K562 (cell line): ENCODE results near the gene PTPN5. TPM values are rescaled to one million over a fixed set of nuclear protein-coding genes. Genes with fewer than 3 reads are reported as not detected.

Source experiments
- ARNT ChIP-seq, 2 experiments: fragments of 450-650 bp; IDR thresholded peaks; 2 replicates each; pipeline ENCODE4 v1.6.1; 2016; ENCODE audit warnings: mild to moderate bottlenecking in 1 of 2
- CC2D1A ChIP-seq: fragments of 450-650 bp; IDR thresholded peaks from 2 replicates; pipeline ENCODE4 v1.6.1; 2017; ENCODE audit warnings: mild to moderate bottlenecking
- HMG20B ChIP-seq: fragments of 250-450 bp; sonication (Bioruptor Pico); IDR thresholded peaks from 2 replicates; pipeline ENCODE4 v1.5.0; 2021; ENCODE audit warnings: mild to moderate bottlenecking
- NCOA2 ChIP-seq, 2 experiments: fragments of 450-650 bp; IDR thresholded peaks; 2 replicates each; pipeline ENCODE4 v1.6.1; 2018; ENCODE audit warnings: mild to moderate bottlenecking in 2 of 2, moderate library complexity in 1 of 2; ENCODE audit not compliant: partially characterized antibody in 2 of 2
- NCOA4 ChIP-seq: fragments of 450-650 bp; IDR thresholded peaks from 2 replicates; pipeline ENCODE4 v1.6.1; 2018; ENCODE audit warnings: mild to moderate bottlenecking; ENCODE audit not compliant: partially characterized antibody
- PHTF2 ChIP-seq: fragments of 250-450 bp; sonication (Bioruptor Pico); IDR thresholded peaks from 2 replicates; pipeline ENCODE4 v1.5.0; 2021; ENCODE audit warnings: mild to moderate bottlenecking
- POU5F1 ChIP-seq: fragments of 150-350 bp; IDR thresholded peaks from 2 replicates; pipeline ENCODE4 v1.6.1; 2014; ENCODE audit warnings: borderline replicate concordance, low read length, low read depth, mild to moderate bottlenecking; ENCODE audit not compliant: partially characterized antibody
- PTTG1 ChIP-seq: fragments of 450-650 bp; IDR thresholded peaks from 2 replicates; pipeline ENCODE4 v1.6.1; 2016; ENCODE audit warnings: low read depth, mild to moderate bottlenecking, missing genetic modification characterization, missing compliant biosample characterization
- RAD21 ChIP-seq, 2 experiments: fragments of 250-450 bp in 1 of 2; fragments of 450-650 bp in 1 of 2; sonication (Bioruptor Pico) in 1 of 2; formaldehyde crosslinking in 1 of 2; IDR thresholded peaks in 1 of 2; conservative IDR thresholded peaks in 1 of 2; 2 replicates each; pipeline versions ENCODE4 v1.4.0 to v1.8.0; 2020 to 2022; ENCODE audit warnings: mild to moderate bottlenecking in 2 of 2, moderate library complexity in 1 of 2
- SMARCE1 ChIP-seq: fragments of 450-650 bp; IDR thresholded peaks from 2 replicates; pipeline ENCODE4 v1.7.1; 2016; ENCODE audit warnings: mild to moderate bottlenecking
- SPI1 ChIP-seq: IDR thresholded peaks from 2 replicates; pipeline ENCODE4 v1.6.1; 2011; ENCODE audit warnings: low read depth, low read length, control low read depth, borderline replicate concordance
- TEAD4 ChIP-seq, 2 experiments: sonication (generic) in 1 of 2; formaldehyde crosslinking in 1 of 2; IDR thresholded peaks; 2 replicates each; pipeline versions ENCODE4 v1.6.1 to v1.8.0; 2012 to 2022; ENCODE audit warnings: borderline replicate concordance in 1 of 2, inconsistent platforms in 1 of 2, low read length in 1 of 2, mild to moderate bottlenecking in 1 of 2, missing genetic modification reagents in 1 of 2
- ZEB2 ChIP-seq: fragments of 450-650 bp; IDR thresholded peaks from 2 replicates; pipeline ENCODE4 v1.6.1; 2016
- ZNF717 ChIP-seq: fragments of 250-450 bp; sonication (Bioruptor Pico); IDR thresholded peaks from 2 replicates; pipeline ENCODE4 v1.5.0; 2021
- polyA plus RNA-seq, 8 experiments: library from polyadenylated mRNA; depleted of rRNA in 4 of 8; stranded (reverse) in 5 of 8; unstranded in 3 of 8; fragments of >200 nt; fragmentation: Nextera tagmentation in 2 of 8; fragmentation: Illumina TruSeq in 1 of 8; extraction: Ambion mirVana in 2 of 8; extraction: Trizol in 1 of 8; gene quantifications; 2 replicates each; pipeline versions ENCODE4 v1.2.1 to v1.2.3, GENCODE V29; 2011 to 2014; ENCODE audit warnings: inconsistent platforms in 1 of 8, missing spikeins in 1 of 8
- total RNA-seq, 7 experiments: library from RNA; depleted of rRNA in 6 of 7; stranded (reverse); fragments of >200 nt in 6 of 7; fragmentation: Illumina TruSeq in 2 of 7; extraction: Trizol in 2 of 7; gene quantifications; 2 replicates each; pipeline versions ENCODE4 v1.2.1 to v1.2.3, GENCODE V29; 2011 to 2021; ENCODE audit warnings: low replicate concordance in 1 of 7
- TF ChIP-seq, protein P1 (sequence below): fragments of 250-450 bp; sonication (Bioruptor Pico); IDR thresholded peaks from 2 replicates; pipeline ENCODE4 v1.8.0; 2022; ENCODE audit warnings: inconsistent platforms, mild to moderate bottlenecking, moderate library complexity, borderline replicate concordance
- TF ChIP-seq, protein P2 (sequence below), 3 experiments: fragments of 200-800 bp in 1 of 3; fragments of 250-450 bp in 1 of 3; fragments of 450-650 bp in 1 of 3; sonication (Bioruptor Pico) in 1 of 3; sonication (Bioruptor generic) in 1 of 3; formaldehyde crosslinking in 1 of 3; IDR thresholded peaks; 2 replicates each; pipeline versions ENCODE4 v1.6.1 to v1.8.0; 2016 to 2022; ENCODE audit warnings: mild to moderate bottlenecking in 2 of 3, missing genetic modification characterization in 2 of 3, missing compliant biosample characterization in 1 of 3, moderate library complexity in 1 of 3
- TF ChIP-seq, protein P3 (sequence below): sonication (generic); formaldehyde crosslinking; IDR thresholded peaks from 2 replicates; pipeline ENCODE4 v1.9.0; 2022; ENCODE audit warnings: mild to moderate bottlenecking, missing genetic modification reagents
- TF ChIP-seq, protein P4 (sequence below), 2 experiments: fragments of 450-650 bp in 1 of 2; IDR thresholded peaks; 2 replicates each; pipeline ENCODE4 v1.6.1; 2011 to 2017; ENCODE audit warnings: low read depth in 2 of 2, antibody characterized with exemption in 1 of 2, borderline replicate concordance in 1 of 2, low read length in 1 of 2, mild to moderate bottlenecking in 1 of 2, mixed read lengths in 1 of 2; ENCODE audit not compliant: control insufficient read depth in 1 of 2

Gene PTPN5
- total and polyA plus RNA-seq, 9 of the 15 experiments (the other 6 are each of a cell fraction or from before 2014, with no cell fraction given) = not detected

DNA sequence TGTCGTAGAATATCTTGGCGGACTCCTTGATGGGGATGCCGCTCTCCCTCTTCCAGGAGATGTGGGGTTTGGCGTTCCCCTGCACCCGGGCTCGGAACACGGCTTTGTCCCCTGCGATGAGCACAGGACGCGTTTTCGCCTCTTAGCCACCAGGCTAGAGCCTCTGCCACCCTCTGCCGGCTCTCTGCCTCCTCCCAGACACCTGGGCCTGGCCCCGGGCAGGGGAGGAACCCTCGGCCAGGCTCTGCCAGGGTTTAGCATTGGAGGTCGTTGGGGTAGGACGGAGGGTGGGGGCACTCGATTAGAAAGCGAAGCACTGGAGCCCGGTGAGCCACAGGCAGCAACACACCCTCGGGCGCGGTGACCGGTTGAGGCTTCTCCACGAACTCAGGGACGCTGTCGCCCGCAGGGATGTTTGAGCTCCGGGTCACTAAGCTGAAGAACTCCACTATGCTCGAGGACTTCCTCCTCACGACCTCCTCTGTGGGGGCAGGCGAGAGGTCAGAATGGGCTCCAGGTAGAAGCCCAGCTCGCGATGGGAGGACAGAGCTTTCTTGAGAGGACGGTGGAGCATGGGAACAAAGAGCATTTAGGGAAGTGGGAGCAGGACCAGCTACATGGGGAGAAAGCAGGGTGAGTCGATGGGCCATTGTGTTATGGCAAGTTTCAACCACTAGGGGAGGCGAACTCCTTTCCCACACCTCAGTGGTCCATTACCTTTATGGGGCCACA, 69.9 kb downstream of the PTPN5 start (continued):
- TF ChIP-seq NCOA4 (no peak), SPI1 (peak; percentile 86), ZNF717 (CRISPR knock-in tag) (no peak), ZEB2 (no peak), POU5F1 (no peak), TEAD4 (IDR thresholded peaks at IDR 0.05; ENCODE audit: low read length) (no peak), TEAD4 (CRISPR knock-in tag; IDR thresholded peaks at IDR 0.05; ENCODE audit: borderline replicate concordance) (no peak), PTTG1 (tag) (no peak), CC2D1A (no peak), PHTF2 (CRISPR knock-in tag) (no peak), ARNT (IDR thresholded peaks at IDR 0.05) (no peak), SMARCE1 (no peak), NCOA2 (IDR thresholded peaks at IDR 0.05; ENCODE audit: partially characterized antibody in 2 of 2) (no peak), HMG20B (CRISPR knock-in tag) (no peak), RAD21 (CRISPR knock-in tag; conservative IDR thresholded peaks at IDR 0.05 in 1 of 2, IDR thresholded peaks at IDR 0.05 in 1 of 2) (peak in 1 of 2 experiments; percentile 30; a peak in 2 of 4 replicates)
- TF ChIP-seq, protein P1, sequence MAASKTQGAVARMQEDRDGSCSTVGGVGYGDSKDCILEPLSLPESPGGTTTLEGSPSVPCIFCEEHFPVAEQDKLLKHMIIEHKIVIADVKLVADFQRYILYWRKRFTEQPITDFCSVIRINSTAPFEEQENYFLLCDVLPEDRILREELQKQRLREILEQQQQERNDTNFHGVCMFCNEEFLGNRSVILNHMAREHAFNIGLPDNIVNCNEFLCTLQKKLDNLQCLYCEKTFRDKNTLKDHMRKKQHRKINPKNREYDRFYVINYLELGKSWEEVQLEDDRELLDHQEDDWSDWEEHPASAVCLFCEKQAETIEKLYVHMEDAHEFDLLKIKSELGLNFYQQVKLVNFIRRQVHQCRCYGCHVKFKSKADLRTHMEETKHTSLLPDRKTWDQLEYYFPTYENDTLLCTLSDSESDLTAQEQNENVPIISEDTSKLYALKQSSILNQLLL (CRISPR knock-in tag) = no peak
- TF ChIP-seq, protein P2, sequence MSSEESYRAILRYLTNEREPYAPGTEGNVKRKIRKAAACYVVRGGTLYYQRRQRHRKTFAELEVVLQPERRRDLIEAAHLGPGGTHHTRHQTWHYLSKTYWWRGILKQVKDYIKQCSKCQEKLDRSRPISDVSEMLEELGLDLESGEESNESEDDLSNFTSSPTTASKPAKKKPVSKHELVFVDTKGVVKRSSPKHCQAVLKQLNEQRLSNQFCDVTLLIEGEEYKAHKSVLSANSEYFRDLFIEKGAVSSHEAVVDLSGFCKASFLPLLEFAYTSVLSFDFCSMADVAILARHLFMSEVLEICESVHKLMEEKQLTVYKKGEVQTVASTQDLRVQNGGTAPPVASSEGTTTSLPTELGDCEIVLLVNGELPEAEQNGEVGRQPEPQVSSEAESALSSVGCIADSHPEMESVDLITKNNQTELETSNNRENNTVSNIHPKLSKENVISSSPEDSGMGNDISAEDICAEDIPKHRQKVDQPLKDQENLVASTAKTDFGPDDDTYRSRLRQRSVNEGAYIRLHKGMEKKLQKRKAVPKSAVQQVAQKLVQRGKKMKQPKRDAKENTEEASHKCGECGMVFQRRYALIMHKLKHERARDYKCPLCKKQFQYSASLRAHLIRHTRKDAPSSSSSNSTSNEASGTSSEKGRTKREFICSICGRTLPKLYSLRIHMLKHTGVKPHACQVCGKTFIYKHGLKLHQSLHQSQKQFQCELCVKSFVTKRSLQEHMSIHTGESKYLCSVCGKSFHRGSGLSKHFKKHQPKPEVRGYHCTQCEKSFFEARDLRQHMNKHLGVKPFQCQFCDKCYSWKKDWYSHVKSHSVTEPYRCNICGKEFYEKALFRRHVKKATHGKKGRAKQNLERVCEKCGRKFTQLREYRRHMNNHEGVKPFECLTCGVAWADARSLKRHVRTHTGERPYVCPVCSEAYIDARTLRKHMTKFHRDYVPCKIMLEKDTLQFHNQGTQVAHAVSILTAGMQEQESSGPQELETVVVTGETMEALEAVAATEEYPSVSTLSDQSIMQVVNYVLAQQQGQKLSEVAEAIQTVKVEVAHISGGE (CRISPR knock-in tag; IDR thresholded peaks at IDR 0.05) = no peak
- TF ChIP-seq, protein P3, sequence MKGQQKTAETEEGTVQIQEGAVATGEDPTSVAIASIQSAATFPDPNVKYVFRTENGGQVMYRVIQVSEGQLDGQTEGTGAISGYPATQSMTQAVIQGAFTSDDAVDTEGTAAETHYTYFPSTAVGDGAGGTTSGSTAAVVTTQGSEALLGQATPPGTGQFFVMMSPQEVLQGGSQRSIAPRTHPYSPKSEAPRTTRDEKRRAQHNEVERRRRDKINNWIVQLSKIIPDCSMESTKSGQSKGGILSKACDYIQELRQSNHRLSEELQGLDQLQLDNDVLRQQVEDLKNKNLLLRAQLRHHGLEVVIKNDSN (CRISPR knock-in tag) = 0 out of 2 replicates have a peak, but pooled peaks have one; percentile 17
- TF ChIP-seq, protein P4, sequence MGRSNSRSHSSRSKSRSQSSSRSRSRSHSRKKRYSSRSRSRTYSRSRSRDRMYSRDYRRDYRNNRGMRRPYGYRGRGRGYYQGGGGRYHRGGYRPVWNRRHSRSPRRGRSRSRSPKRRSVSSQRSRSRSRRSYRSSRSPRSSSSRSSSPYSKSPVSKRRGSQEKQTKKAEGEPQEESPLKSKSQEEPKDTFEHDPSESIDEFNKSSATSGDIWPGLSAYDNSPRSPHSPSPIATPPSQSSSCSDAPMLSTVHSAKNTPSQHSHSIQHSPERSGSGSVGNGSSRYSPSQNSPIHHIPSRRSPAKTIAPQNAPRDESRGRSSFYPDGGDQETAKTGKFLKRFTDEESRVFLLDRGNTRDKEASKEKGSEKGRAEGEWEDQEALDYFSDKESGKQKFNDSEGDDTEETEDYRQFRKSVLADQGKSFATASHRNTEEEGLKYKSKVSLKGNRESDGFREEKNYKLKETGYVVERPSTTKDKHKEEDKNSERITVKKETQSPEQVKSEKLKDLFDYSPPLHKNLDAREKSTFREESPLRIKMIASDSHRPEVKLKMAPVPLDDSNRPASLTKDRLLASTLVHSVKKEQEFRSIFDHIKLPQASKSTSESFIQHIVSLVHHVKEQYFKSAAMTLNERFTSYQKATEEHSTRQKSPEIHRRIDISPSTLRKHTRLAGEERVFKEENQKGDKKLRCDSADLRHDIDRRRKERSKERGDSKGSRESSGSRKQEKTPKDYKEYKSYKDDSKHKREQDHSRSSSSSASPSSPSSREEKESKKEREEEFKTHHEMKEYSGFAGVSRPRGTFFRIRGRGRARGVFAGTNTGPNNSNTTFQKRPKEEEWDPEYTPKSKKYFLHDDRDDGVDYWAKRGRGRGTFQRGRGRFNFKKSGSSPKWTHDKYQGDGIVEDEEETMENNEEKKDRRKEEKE (IDR thresholded peaks at IDR 0.05; ENCODE audit: borderline replicate concordance in 1 of 2, control insufficient read depth in 1 of 2, low read depth in 2 of 2, low read length in 1 of 2) = no peak
